Activated CD8-positive, alpha-beta T cell treated with anti-CD3 and anti-CD28 coated beads, Interleukin-2, amount 10 ng/mL, durations not matched to agents 7 days and 5 days (primary cell): ENCODE data around the gene TTC7B. TPM values are rescaled to one million over a fixed set of nuclear protein-coding genes. Genes with fewer than 3 reads are reported as not detected.

Experiments
- ATAC-seq: fragments of 150-1000 bp; cut with Tn5 transposase; one replicate; pipeline ENCODE4 v1.10.0; 2021; ENCODE audit warnings: moderate library complexity
- CTCF ChIA-PET: fragments of 350-600 bp; sonication (Branson Sonifier 250); formaldehyde crosslinking; loops from one replicate; lab custom pipeline; 2021; ENCODE audit warnings: antibody characterized with exemption; lab: Charles Lee
- POLR2A ChIA-PET: fragments of 350-600 bp; sonication (Branson Sonifier 250); formaldehyde crosslinking; loops from one replicate; lab custom pipeline; 2021; ENCODE audit warnings: antibody characterized with exemption; lab: Charles Lee
- DNase-seq: peaks from one replicate; pipeline ENCODE4 v3.0.0-alpha.2; 2020
- H3K27ac Mint-ChIP-seq: one replicate; pipeline ENCODE4 v1.8.0; 2021; ENCODE audit warnings: mild to moderate bottlenecking, mixed read lengths
- H3K27me3 Mint-ChIP-seq: one replicate; pipeline ENCODE4 v1.8.0; 2021; ENCODE audit warnings: low read depth, mixed read lengths
- H3K36me3 Mint-ChIP-seq: one replicate; pipeline ENCODE4 v1.8.0; 2021; ENCODE audit warnings: low read depth, mixed read lengths
- H3K4me1 Mint-ChIP-seq: one replicate; pipeline ENCODE4 v1.8.0; 2021; ENCODE audit warnings: low read depth, mixed read lengths
- H3K4me3 Mint-ChIP-seq: one replicate; pipeline ENCODE4 v1.8.0; 2021; ENCODE audit warnings: mild to moderate bottlenecking, mixed read lengths
- H3K9me3 Mint-ChIP-seq: one replicate; pipeline ENCODE4 v1.8.0; 2022; ENCODE audit warnings: mixed read lengths; ENCODE audit not compliant: insufficient read depth
- total RNA-seq, 2 experiments: library from RNA; stranded (reverse); gene quantifications; one replicate each; pipeline ENCODE4 v1.2.3, GENCODE V29; 2021

TTC7B gene
- total RNA-seq, 2 experiments from 2014 or later: 5.3 to 6.8 TPM

DNA sequence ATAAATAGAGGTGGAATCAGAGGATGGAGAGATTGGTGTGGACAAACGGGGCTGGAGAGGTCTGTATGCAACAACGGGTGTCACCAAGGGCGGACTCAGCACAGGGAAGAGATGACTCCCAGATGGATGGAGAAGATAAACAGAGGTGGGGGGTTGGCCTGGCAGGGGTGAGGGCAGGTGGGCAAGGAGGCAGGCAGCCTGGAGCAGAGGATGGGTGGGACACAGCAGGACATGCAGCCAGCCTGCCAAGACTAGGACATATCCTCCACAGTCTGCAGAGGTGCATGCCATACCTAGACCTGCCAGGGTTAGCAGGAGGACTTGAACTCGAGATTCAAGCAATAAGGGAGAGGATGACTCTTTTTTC is 56.2 kb downstream of the TTC7B start:
- CTCF ChIA-PET: interaction anchor here (1.0 to 4.9 kb wide), 13 partner anchors 8 to 471 kb away, joined by 3 to 31 read pairs (median 11); no protein-coding TSS in a partner anchor
- DNase-seq (no peak), ATAC-seq (no peak)
- Mint-ChIP-seq H3K36me3 (peaks cover 5% of the 10 kb centered on the region), H3K27ac (no peak overlapping the region), H3K27me3 (peaks cover 32% of the 10 kb centered on the region), H3K4me3 (no peak overlapping the region), H3K4me1 (peaks cover 13% of the 10 kb centered on the region), H3K9me3 (peaks cover 17% of the 10 kb centered on the region)
- POLR2A ChIA-PET: interaction anchor here (1.5 kb wide), 1 partner anchor 57 kb away, joined by 3 read pairs; no protein-coding TSS in a partner anchor

GRCh38 chr14:90759370-90760077 is 56.7 kb downstream of the TTC7B start:
- ATAC-seq (no peak), DNase-seq (no peak)
- Mint-ChIP-seq H3K27me3 (peaks cover 34% of the 10 kb centered on the region), H3K27ac (peak overlapping the region; percentile 83), H3K9me3 (peaks cover 17% of the 10 kb centered on the region), H3K36me3 (peaks cover 5% of the 10 kb centered on the region), H3K4me3 (peak overlapping the region; percentile 67), H3K4me1 (peaks cover 13% of the 10 kb centered on the region)
- ChIA-PET POLR2A (interaction anchor here (0.5 to 1.8 kb wide), 4 partner anchors 58 to 362 kb away, joined by 3 to 5 read pairs (median 3); partner anchors contain the start of gene CALM1), CTCF (interaction anchor here (0.7 to 4.9 kb wide), 26 partner anchors 9 to 470 kb away, joined by 3 to 31 read pairs (median 6); partner anchors contain the start of gene TTC7B)

GRCh38 chr14:90758959-90759358 is 57.3 kb downstream of the TTC7B start:
- Mint-ChIP-seq H3K27me3 (peaks cover 34% of the 10 kb centered on the region), H3K4me1 (peaks cover 13% of the 10 kb centered on the region), H3K27ac (peak overlapping the region; percentile 83), H3K4me3 (peak overlapping the region; percentile 67), H3K36me3 (peaks cover 4% of the 10 kb centered on the region), H3K9me3 (peaks cover 15% of the 10 kb centered on the region)
- POLR2A ChIA-PET: interaction anchor here (0.9 to 1.8 kb wide), 4 partner anchors 58 to 375 kb away, joined by 3 to 5 read pairs (median 3); partner anchors contain the start of gene CALM1
- CTCF ChIA-PET: interaction anchor here (0.6 to 4.9 kb wide), 32 partner anchors 9 to 502 kb away, joined by 3 to 31 read pairs (median 5); partner anchors contain the start of gene TTC7B
- DNase-seq (no peak), ATAC-seq (no peak)

- POLR2A ChIA-PET: interaction anchor here (0.8 to 1.8 kb wide), 6 partner anchors 39 to 374 kb away, joined by 3 to 5 read pairs (median 3); partner anchors contain the start of gene CALM1
- H3K27me3 Mint-ChIP-seq: peaks cover 32% of the 10 kb centered on the region
- DNase-seq: peak; percentile 94
- H3K36me3 Mint-ChIP-seq: peaks cover 2% of the 10 kb centered on the region
- peak; percentile 96 for ATAC-seq
- H3K4me1 Mint-ChIP-seq: peaks cover 13% of the 10 kb centered on the region
- peak overlapping the region; percentile 83 for H3K27ac Mint-ChIP-seq
- CTCF ChIA-PET: interaction anchor here (0.6 to 4.9 kb wide), 41 partner anchors 8 to 501 kb away, joined by 3 to 31 read pairs (median 4); partner anchors contain the start of gene TTC7B
- H3K4me3 Mint-ChIP-seq: peak overlapping the region; percentile 68
- peaks cover 11% of the 10 kb centered on the region for H3K9me3 Mint-ChIP-seq
Observed at GRCh38 chr14:90758028-90758889, 58.0 kb downstream of the TTC7B start.

DNA sequence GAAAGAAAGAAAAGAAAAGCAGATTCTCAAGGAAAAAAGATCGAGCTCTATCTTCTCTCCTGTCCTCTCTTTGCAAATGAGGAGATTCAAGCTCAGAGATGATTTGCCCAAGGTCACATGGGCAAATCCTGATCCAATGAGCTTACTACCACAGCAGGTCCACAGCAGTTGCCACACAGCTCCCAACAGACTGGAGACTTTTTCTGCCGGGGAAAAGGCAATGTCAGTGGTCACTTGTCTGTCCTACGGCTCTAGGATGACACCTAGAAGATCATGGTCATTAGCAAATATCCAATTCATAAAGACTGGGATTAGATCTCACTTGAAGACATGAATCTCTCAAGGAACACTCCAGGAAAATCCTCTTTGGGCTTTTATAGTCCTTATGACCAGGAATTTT is 58.8 kb downstream of the TTC7B start:
- H3K27ac Mint-ChIP-seq: no peak overlapping the region

GRCh38 chr14:90756755-90757345 is 59.4 kb downstream of the TTC7B start:
- DNase-seq (no peak), ATAC-seq (no peak)
- no peaks in the 10 kb centered on the region for H3K36me3 Mint-ChIP-seq
- POLR2A ChIA-PET: interaction anchor here (0.9 kb wide), 1 partner anchor 373 kb away, joined by 3 read pairs; no protein-coding TSS in a partner anchor
- H3K9me3 Mint-ChIP-seq: no peaks in the 10 kb centered on the region
- CTCF ChIA-PET: interaction anchor here (0.8 to 3.9 kb wide), 6 partner anchors 12 to 67 kb away, joined by 3 to 31 read pairs (median 4); partner anchors contain the start of gene TTC7B
- H3K27me3 Mint-ChIP-seq: peaks cover 26% of the 10 kb centered on the region
- H3K4me3 Mint-ChIP-seq: peak overlapping the region; percentile 68
- no peak overlapping the region for H3K27ac Mint-ChIP-seq
- peaks cover 13% of the 10 kb centered on the region for H3K4me1 Mint-ChIP-seq

More for the DNA sequence above, 58.8 kb downstream of the TTC7B start:
- Mint-ChIP-seq H3K36me3 (peaks cover under 1% of the 10 kb centered on the region), H3K27me3 (peaks cover 27% of the 10 kb centered on the region), H3K9me3 (peaks cover 3% of the 10 kb centered on the region), H3K4me3 (peak overlapping the region; percentile 68), H3K4me1 (peaks cover 13% of the 10 kb centered on the region)
- ChIA-PET CTCF (interaction anchor here (0.7 to 4.9 kb wide), 18 partner anchors 9 to 456 kb away, joined by 3 to 31 read pairs (median 6); partner anchors contain the start of gene TTC7B), POLR2A (interaction anchor here (0.9 to 1.8 kb wide), 3 partner anchors 358 to 373 kb away, joined by 3 to 5 read pairs (median 3); partner anchors contain the start of gene CALM1)
- no peak for ATAC-seq
- DNase-seq: no peak

- Mint-ChIP-seq H3K27ac (no peak overlapping the region), H3K4me1 (peaks cover 13% of the 10 kb centered on the region), H3K36me3 (no peaks in the 10 kb centered on the region), H3K4me3 (no peak overlapping the region), H3K9me3 (no peaks in the 10 kb centered on the region), H3K27me3 (peaks cover 22% of the 10 kb centered on the region)
- ChIA-PET CTCF (no interaction called here), POLR2A (no interaction called here)
- DNase-seq: no peak
- no peak for ATAC-seq
Observed at GRCh38 chr14:90755661-90756304, 60.4 kb downstream of the TTC7B start.

DNA sequence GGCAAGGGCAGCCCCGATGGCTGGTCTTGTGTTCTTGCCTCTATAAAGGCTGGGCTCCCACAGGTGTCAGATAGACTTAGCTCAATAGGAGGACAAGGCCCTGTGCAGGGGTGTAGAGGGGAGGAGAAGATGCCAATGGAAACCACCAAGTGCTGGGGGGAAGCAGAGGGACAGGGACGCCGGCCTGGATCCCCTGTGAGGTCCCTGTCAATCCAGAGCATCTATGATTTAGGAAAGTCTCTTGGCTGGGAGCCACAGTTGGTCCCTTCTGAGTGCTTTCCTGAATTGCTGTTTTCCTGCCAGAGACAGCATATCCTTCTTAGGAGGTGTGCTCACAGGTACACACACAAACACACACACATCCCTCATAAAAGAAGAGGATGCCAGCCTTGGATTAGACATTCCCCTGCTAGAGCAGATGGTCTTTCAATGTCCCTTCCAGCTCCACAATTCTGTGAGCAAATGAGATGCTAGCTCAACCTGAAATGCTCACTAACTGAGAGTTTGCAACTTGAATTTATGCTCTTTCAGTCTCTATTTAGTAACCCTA is 62.7 kb downstream of the TTC7B start:
- ATAC-seq (no peak), DNase-seq (no peak)
- ChIA-PET POLR2A (no interaction called here), CTCF (no interaction called here)
- Mint-ChIP-seq H3K4me3 (no peak overlapping the region), H3K9me3 (peaks cover 7% of the 10 kb centered on the region), H3K27me3 (peaks cover 24% of the 10 kb centered on the region), H3K27ac (no peak overlapping the region), H3K36me3 (no peaks in the 10 kb centered on the region), H3K4me1 (peaks cover 8% of the 10 kb centered on the region)

DNA sequence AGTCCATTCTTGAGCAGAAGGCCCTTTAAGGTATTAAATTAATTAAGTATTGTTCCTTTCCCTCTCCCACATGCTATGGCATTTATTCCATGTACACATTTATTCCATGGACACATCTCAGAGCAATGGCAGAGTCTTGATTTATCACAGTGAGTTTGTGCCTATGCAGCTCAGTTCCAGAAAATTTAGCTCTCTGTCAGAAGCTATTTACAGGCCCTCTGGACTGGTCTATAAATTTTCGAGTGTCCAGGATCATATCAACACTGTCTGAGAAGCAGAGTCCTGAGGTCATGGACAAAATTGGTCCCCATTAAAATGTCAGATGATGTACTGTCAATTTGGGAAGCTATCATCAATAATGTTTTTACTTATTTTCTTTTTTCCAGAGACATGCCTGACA is 65.5 kb downstream of the TTC7B start:
- Mint-ChIP-seq H3K4me1 (no peaks in the 10 kb centered on the region), H3K36me3 (no peaks in the 10 kb centered on the region), H3K27me3 (peaks cover 20% of the 10 kb centered on the region), H3K4me3 (no peak overlapping the region), H3K9me3 (peaks cover 7% of the 10 kb centered on the region), H3K27ac (no peak overlapping the region)
- ChIA-PET CTCF (interaction anchor here (1.1 kb wide), 1 partner anchor 8 kb away, joined by 3 read pairs; no protein-coding TSS in a partner anchor), POLR2A (interaction anchor here (1.0 kb wide), 1 partner anchor 367 kb away, joined by 3 read pairs; no protein-coding TSS in a partner anchor)
- DNase-seq: no peak
- no peak for ATAC-seq

DNA sequence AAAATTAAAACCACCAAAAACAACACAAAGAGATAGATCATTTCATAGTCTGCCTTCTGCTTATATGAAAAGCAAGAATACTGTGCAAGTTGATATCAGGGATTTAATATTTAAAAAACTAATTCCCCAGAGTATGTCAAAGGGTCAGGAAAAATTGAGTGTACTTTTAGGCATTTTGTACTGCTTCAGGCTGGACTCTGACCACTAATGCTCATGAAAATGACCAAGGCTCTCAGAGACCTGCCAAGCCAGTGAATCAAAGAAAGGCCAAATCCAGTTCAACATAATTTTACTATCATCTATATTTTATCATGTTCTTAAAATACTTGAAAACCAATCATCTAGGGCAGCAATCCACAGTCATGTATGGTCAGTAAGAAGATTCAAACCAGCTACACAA is 66.0 kb downstream of the TTC7B start:
- H3K27me3 Mint-ChIP-seq: peaks cover 20% of the 10 kb centered on the region
- ChIA-PET POLR2A (interaction anchor here (1.0 kb wide), 1 partner anchor 366 kb away, joined by 3 read pairs; no protein-coding TSS in a partner anchor), CTCF (interaction anchor here (1.1 kb wide), 1 partner anchor 9 kb away, joined by 3 read pairs; no protein-coding TSS in a partner anchor)
- no peaks in the 10 kb centered on the region for H3K36me3 Mint-ChIP-seq
- ATAC-seq: no peak
- H3K4me3 Mint-ChIP-seq: no peak overlapping the region
- no peak for DNase-seq
- peaks cover 7% of the 10 kb centered on the region for H3K9me3 Mint-ChIP-seq
- no peaks in the 10 kb centered on the region for H3K4me1 Mint-ChIP-seq
- no peak overlapping the region for H3K27ac Mint-ChIP-seq
